Neutrophil (primary cell): ENCODE results near the gene VPS39.
"Not testable (repeated sequence)": the region's sequence is repeated elsewhere in the genome, so short reads cannot be mapped to it uniquely, and the experiment has no call there.

Experiments used
- H3K27ac ChIP-seq: fragments of 200-600 bp; sonication (generic); 2 replicates; pipeline ENCODE4 v1.5.1; 2016; ENCODE audit warnings: mild to moderate bottlenecking, moderate library complexity
- H3K27me3 ChIP-seq: fragments of 200-600 bp; sonication (generic); 2 replicates; pipeline ENCODE4 v1.6.0; 2016; ENCODE audit warnings: mild to moderate bottlenecking
- H3K36me3 ChIP-seq: fragments of 200-600 bp; sonication (generic); 2 replicates; pipeline ENCODE4 v1.5.1; 2017
- H3K4me1 ChIP-seq, 2 experiments: fragments of 200-600 bp in 1 of 2; sonication (generic) in 1 of 2; 1 replicate in 1 of 2; 2 replicates in 1 of 2; pipeline versions ENCODE4 v1.5.1 to v1.6.1; 2013 to 2016; ENCODE audit warnings: low read depth in 1 of 2, low read length in 1 of 2, mild to moderate bottlenecking in 1 of 2, moderate library complexity in 1 of 2; ENCODE audit not compliant: control insufficient read depth in 1 of 2, insufficient read depth in 1 of 2
- H3K4me3 ChIP-seq, 2 experiments: fragments of 200-600 bp in 1 of 2; sonication (generic) in 1 of 2; 1 replicate in 1 of 2; 2 replicates in 1 of 2; pipeline ENCODE4 v1.5.1; 2013 to 2016; ENCODE audit warnings: low read depth in 1 of 2, low read length in 1 of 2, mild to moderate bottlenecking in 1 of 2, moderate library complexity in 1 of 2
- H3K9me3 ChIP-seq: fragments of 200-600 bp; sonication (generic); 2 replicates; pipeline ENCODE4 v1.5.1; 2016
- CTCF ChIP-seq: fragments of 200-600 bp; sonication (generic); IDR thresholded peaks from 2 replicates; pipeline ENCODE4 v1.5.1; 2016; ENCODE audit warnings: antibody characterized with exemption

Gene VPS39

DNA sequence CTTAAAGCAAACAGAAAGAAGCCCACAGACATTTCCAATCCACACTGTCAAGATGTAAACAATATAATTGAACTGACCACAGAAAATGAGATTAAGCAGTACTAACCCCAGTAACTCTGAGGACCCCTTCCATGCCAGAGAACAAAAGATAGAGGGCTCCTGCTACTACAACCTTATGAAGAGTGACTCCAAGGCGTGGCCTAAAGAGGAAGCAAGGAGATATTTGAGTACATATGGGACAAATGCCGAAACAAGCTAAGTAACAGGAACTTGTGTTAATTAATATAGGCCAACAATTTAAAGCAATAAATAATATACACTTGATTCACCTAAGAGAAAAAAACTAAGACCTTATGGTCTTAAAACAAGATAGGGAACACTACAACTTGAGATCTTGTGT is 25.0 kb upstream of the VPS39 start:
- Histone ChIP-seq H3K9me3 (no peaks in the 10 kb centered on the region), H3K36me3 (peaks cover 62% of the 10 kb centered on the region), H3K27ac (peak overlapping the region; percentile 68), H3K4me3 (no peak overlapping the region), H3K27me3 (no peaks in the 10 kb centered on the region), H3K4me1 (peaks cover 12% of the 10 kb centered on the region in 2 experiments)
- TF ChIP-seq CTCF: no peak

DNA sequence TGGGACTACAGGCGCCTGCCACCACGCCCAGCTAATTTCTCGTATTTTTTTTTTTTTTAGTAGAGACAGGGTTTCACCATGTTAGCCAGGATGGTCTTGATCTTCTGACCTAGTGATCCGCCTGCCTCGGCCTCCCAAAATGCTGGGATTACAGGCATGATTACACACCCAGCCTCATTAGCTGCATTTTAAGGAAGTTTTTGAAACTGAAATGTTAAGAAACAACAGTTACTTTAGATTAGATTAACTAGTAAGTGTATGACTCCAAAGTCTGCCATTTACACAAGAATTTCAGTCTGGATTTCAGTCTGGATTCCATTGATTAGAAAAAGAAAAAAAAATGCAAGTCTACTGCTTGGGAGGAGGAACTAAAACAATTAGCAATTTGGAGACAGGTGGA is 24.5 kb upstream of the VPS39 start:
- Histone ChIP-seq H3K4me3 (no peak overlapping the region), H3K4me1 (peaks cover 12% of the 10 kb centered on the region in 2 experiments), H3K36me3 (peaks cover 62% of the 10 kb centered on the region), H3K27ac (peak overlapping the region; percentile 68), H3K27me3 (no peaks in the 10 kb centered on the region), H3K9me3 (no peaks in the 10 kb centered on the region)
- TF ChIP-seq CTCF: no peak

GRCh38 chr15:42231088-42231487 is 23.0 kb upstream of the VPS39 start:
- no peak overlapping the region for H3K4me3 ChIP-seq
- H3K36me3 ChIP-seq: peaks cover 61% of the 10 kb centered on the region
- no peak for TF ChIP-seq CTCF
- H3K9me3 ChIP-seq: no peaks in the 10 kb centered on the region
- no peak overlapping the region for H3K27ac ChIP-seq
- no peaks in the 10 kb centered on the region for H3K27me3 ChIP-seq
- H3K4me1 ChIP-seq: peaks cover 12% of the 10 kb centered on the region in 2 experiments

DNA sequence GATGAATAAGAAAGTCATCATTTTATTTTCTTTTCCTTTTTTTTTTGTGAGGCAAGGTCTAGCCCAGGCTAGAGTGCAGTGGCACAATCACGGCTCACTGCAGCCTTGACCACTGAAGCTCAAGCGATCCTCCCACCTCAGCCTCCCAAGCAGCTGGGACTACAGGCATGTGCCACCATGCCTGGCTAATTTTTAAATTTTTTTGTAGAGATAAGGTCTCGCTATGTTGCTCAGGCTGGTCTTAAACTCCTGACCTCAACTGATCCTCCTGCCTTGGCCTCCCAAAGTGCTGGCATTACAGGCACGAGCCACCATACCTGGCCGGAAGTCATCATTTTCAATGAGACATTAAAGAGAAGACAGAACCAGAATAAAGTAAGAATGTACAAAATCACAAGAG is 20.9 kb upstream of the VPS39 start:
- not testable (repeated sequence) for H3K9me3 ChIP-seq, H3K4me3 ChIP-seq, H3K27ac ChIP-seq, H3K27me3 ChIP-seq
- Histone ChIP-seq H3K4me1 (peaks cover 12% of the 10 kb centered on the region in 2 experiments), H3K36me3 (peaks cover 64% of the 10 kb centered on the region)

DNA sequence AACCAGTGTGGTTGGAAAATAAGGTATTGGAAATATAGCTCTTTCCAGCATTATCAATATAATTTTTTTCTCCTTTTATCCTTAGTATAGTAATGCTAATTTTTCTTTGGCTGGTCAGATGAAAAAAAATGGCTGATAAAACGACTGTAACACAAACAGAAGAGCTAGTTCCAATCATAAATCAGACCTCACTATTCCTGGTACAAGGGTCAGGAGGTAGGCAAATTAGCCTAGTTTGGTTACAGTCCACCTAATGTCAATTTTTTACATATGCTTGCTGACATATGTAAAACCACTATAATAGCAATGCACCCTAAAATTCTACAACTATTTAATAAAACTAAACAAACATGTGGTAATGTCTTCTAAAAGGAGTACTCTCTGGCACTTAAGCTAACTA is 19.9 kb upstream of the VPS39 start:
- H3K4me1 ChIP-seq: peaks cover 6 to 7% of the 10 kb centered on the region in 2 experiments
- no peaks in the 10 kb centered on the region for H3K27me3 ChIP-seq
- no peak for TF ChIP-seq CTCF
- no peak overlapping the region for H3K27ac ChIP-seq
- H3K4me3 ChIP-seq: no peak overlapping the region
- H3K9me3 ChIP-seq: no peaks in the 10 kb centered on the region
- peaks cover 72% of the 10 kb centered on the region for H3K36me3 ChIP-seq

DNA sequence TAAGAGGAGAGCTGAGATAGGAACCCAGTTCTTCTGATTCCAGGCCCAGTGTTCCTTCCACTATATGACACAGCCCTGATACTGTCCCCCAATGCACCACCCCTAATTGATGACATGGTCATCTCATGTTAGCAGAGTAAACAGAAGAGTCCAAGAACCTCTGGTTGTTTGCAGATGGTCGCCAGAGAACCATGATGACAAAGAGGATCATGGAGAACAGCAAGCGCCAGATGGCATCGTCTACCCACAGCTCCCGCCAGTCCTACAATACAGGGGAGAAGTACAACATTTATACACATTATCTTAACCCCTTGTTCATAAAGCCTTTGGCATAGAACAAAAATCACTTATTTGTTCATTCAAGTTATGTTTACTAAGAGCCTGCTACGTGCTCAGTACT is 18.5 kb upstream of the VPS39 start:
- H3K27me3 ChIP-seq: no peaks in the 10 kb centered on the region
- no peaks in the 10 kb centered on the region for H3K4me1 ChIP-seq
- peaks cover 86% of the 10 kb centered on the region for H3K36me3 ChIP-seq
- no peak overlapping the region for H3K4me3 ChIP-seq
- H3K27ac ChIP-seq: no peak overlapping the region
- no peaks in the 10 kb centered on the region for H3K9me3 ChIP-seq
- TF ChIP-seq CTCF: no peak
